GM12891 (cell line): ENCODE measurements around the gene CRAMP1.

Source experiments
- PAX5 ChIP-seq: IDR thresholded peaks from 2 replicates; pipeline ENCODE4 v1.6.1; 2011; ENCODE audit warnings: low read length, moderate library complexity, mild to moderate bottlenecking; ENCODE audit not compliant: insufficient read depth, severe bottlenecking
- POLR2A ChIP-seq: IDR thresholded peaks from 2 replicates; pipeline ENCODE4 v1.6.1; 2011; ENCODE audit warnings: low read depth, low read length, control low read depth
- POLR2AphosphoS5 ChIP-seq: IDR thresholded peaks from 2 replicates; pipeline ENCODE4 v1.6.1; 2011; ENCODE audit warnings: low read depth, low read length, control low read depth
- TAF1 ChIP-seq: IDR thresholded peaks from 2 replicates; pipeline ENCODE4 v1.6.1; 2011; ENCODE audit warnings: low read depth, low read length, control low read depth

GRCh38 chr16:1639282-1639681, 27.1 kb downstream of the CRAMP1 start:
- TF ChIP-seq TAF1: no peak
- TF ChIP-seq POLR2A: no peak
- TF ChIP-seq PAX5: no peak
- no peak for TF ChIP-seq POLR2AphosphoS5
